G401 (cell line): Measurements from ENCODE around the gene RMP24. TPM values are rescaled to one million over a fixed set of nuclear protein-coding genes. Genes with fewer than 3 reads are reported as not detected.
"Not testable (repeated sequence)": the region's sequence is repeated elsewhere in the genome, so short reads cannot be mapped to it uniquely, and the experiment has no call there.

ENCODE experiments used
- DNase-seq: peaks from one replicate; pipeline ENCODE4 v3.0.0-alpha.2; 2015; ENCODE audit warnings: low spot score
- in situ Hi-C: cut with HindIII; loops from 2 replicates; pipeline ENCODE4 v1.10.0; 2016; ENCODE audit warnings: low sequenced_read_pairs, mixed read lengths
- total RNA-seq: library from RNA; depleted of rRNA; stranded (reverse); fragments of >200 nt; shearing (Covaris generic); gene quantifications from 2 replicates; pipeline ENCODE4 v1.2.3, GENCODE V29; 2014; rRNA removed

Gene RMP24

DNA sequence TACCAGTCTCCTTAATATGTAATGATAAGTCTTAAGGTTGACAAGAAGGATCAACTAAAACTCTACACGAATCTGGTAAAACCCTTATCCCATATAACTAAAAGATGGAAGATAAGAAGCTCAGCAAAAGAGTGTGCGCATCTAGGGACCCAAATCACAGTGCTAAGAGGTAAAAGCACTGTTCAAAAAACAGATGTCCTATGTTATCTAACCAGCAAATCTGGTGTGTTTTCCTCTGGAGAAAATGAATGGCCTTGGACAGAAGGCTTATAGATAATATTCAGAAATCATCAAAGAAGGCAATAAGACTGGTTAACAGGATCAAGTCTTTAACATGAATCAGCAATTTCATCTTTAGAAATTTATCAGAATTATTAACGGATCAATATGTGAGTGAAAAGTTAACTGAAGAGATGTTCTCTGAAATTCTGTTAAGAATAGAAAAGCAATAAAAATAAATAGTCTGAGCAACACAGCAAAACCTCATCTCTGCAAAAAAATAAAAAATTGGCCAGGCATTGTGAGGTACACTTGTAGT, 47.8 kb downstream of the RMP24 start:
- in situ Hi-C loops: no loop called here
- no peak for DNase-seq

DNA sequence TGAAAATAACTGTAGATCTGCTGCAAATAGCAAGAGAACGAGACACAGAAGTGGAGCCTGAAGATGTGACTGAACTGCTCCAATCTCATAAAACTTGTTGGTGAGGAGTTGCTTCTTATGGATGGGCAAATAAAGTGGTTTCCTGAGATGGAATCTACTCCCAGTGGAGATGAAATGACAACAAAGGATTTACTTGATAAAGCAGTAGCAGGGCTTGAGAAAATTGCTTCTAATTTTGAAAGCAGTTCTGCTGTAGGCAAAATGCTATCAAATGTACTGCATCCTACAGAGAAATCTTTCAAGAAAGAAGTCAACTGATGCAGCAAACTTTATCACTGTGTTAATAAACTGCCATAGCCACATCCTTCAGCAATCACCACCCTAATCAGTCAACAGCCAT, 50.9 kb downstream of the RMP24 start:
- in situ Hi-C loops: no loop called here
- DNase-seq: no peak

DNA sequence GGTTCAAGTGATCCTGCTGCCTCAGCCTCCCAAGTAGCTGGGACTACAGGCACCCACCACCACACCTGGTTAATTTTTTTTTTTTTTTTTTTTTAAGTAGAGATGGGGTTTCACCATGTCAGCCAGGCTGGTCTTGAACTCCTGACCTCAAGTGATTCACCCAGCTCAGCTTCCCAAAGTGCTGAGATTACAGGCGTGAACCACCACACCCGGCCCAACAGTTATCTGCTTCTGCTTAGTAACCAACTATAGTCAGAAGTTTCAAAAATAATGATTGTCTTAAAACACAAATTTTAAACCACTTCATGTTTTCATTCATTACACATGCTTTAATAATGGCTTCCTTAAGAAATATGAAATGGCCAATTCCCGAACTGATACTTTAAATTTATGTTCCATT, 51.8 kb downstream of the RMP24 start:
- DNase-seq, in situ Hi-C loops: not testable (repeated sequence)

DNA sequence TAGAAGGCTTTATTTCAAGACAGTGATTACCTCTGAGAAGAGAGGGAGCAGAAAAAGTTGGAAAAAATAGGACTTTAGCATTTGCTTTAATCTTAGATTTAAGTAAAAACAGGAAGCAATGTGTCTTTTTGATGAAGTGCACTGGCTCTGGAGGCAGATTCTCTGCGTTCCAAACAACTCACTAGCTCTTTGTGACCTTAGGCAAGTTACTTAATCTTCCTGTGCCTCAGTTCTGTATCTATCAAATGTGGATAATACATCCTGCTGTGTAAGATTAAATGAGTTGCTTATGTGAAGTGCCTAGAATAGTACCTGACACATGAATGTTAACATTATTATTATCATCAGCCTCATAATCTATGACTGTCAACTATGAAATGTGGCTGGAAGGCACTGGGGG, 52.5 kb downstream of the RMP24 start:
- in situ Hi-C loops: no loop called here
- DNase-seq: no peak

DNA sequence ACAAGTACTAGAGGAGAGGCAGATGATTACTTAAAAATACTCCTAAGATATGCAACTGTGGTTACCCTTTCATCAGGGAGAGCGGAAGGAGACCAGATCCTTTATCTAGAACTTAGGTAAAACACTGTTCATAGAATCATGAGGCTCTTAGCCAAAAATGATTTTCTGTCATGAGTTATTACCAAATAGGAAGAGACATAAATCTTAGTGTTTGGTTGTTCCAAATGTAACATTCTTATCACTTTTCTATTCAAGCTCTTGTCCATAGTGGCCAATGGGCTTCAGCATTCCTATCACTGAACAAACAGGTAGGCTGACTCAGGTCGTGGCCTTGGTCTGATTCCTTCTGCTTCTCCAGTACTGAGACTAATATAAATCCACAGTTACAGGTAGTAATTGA, 56.4 kb downstream of the RMP24 start:
- no peak for DNase-seq
- in situ Hi-C loops: no loop called here

Other genes starting within 250 kb of the RMP24 start
- 47.4 and 56.8 TPM in 2 replicates for gene RPRD1A, start 94.9 kb downstream of the RMP24 start, total RNA-seq
- gene SLC39A6, start 156.7 kb downstream of the RMP24 start, total RNA-seq: 53.5 and 69.7 TPM in 2 replicates
- gene ELP2, start 157.2 kb downstream of the RMP24 start, total RNA-seq: 70.3 and 96.4 TPM in 2 replicates
- gene MOCOS, start 214.8 kb downstream of the RMP24 start, total RNA-seq: not detected in 2 replicates